IMR-90 (cell line): Measurements from ENCODE around the gene CLIC5. TPM values are rescaled to one million over a fixed set of nuclear protein-coding genes. Genes with fewer than 3 reads are reported as not detected.

ENCODE experiments used
- ATAC-seq: fragments of 200-7000 bp; cut with Tn5 transposase; 2 replicates; pipeline ENCODE4 v1.9.1; 2020; ENCODE audit warnings: low read depth, mild to moderate bottlenecking, moderate library complexity
- BruUV-seq: library from RNA; stranded (reverse); fragments of 400-500 nt; replicated peaks from 2 replicates; lab custom pipeline; 2021; lab: Mats Ljungman, UMichigan
- CTCF ChIA-PET: fragments of 300-600 bp; formaldehyde crosslinking; extraction: SDS; loops from one replicate; lab custom pipeline; 2021; ENCODE audit warnings: antibody characterized with exemption; lab: Yijun Ruan, JAX
- POLR2A ChIA-PET: fragments of 300-600 bp; sonication (Branson Sonifier 250); formaldehyde crosslinking; loops from one replicate; lab custom pipeline; 2022; ENCODE audit warnings: antibody characterized with exemption; ENCODE audit not compliant: unreplicated experiment; lab: Charles Lee
- DNase-seq: peaks from one replicate; pipeline ENCODE4 v3.0.0; 2013
- H2AFZ ChIP-seq: replicated peaks from 2 replicates; pipeline ENCODE3; 2013; ENCODE audit warnings: low read length, mild to moderate bottlenecking; ENCODE audit not compliant: poor library complexity
- H2AK5ac ChIP-seq: 2 replicates; pipeline ENCODE4 v1.6.1; 2013; ENCODE audit warnings: low read depth, low read length, inconsistent platforms
- H2AK9ac ChIP-seq: replicated peaks from 2 replicates; pipeline ENCODE3; 2013; ENCODE audit warnings: mild to moderate bottlenecking, low read depth, low read length, moderate library complexity; ENCODE audit not compliant: poor library complexity
- H2BK120ac ChIP-seq: 2 replicates; pipeline ENCODE4 v1.6.1; 2013; ENCODE audit warnings: low read depth, low read length, inconsistent platforms
- H2BK15ac ChIP-seq: 3 replicates; pipeline ENCODE4 v1.6.1; 2013; ENCODE audit warnings: low read depth, low read length, inconsistent platforms
- H2BK20ac ChIP-seq: 2 replicates; pipeline ENCODE4 v1.6.1; 2013; ENCODE audit warnings: low read depth, mild to moderate bottlenecking, inconsistent platforms, low read length, moderate library complexity
- H2BK5ac ChIP-seq: 2 replicates; pipeline ENCODE4 v1.6.1; 2013; ENCODE audit warnings: mild to moderate bottlenecking, low read depth, low read length, inconsistent platforms; ENCODE audit not compliant: poor library complexity, severe bottlenecking
- H3K14ac ChIP-seq: replicated peaks from 2 replicates; pipeline ENCODE4 v1.6.1; 2013; ENCODE audit warnings: low read depth, low read length, inconsistent platforms
- H3K18ac ChIP-seq: 2 replicates; pipeline ENCODE4 v1.6.1; 2013; ENCODE audit warnings: low read depth, low read length, control low read depth
- H3K23ac ChIP-seq: 2 replicates; pipeline ENCODE4 v1.6.1; 2013; ENCODE audit warnings: low read depth, low read length, inconsistent platforms
- H3K27ac ChIP-seq: 2 replicates; pipeline ENCODE4 v1.5.1; 2013; ENCODE audit warnings: mild to moderate bottlenecking, control low read depth, low read length; ENCODE audit not compliant: insufficient read depth
- H3K27me3 ChIP-seq: 2 replicates; pipeline ENCODE4 v1.6.1; 2013; ENCODE audit warnings: low read length; ENCODE audit not compliant: control insufficient read depth, insufficient read depth
- H3K36me3 ChIP-seq: 2 replicates; pipeline ENCODE4 v1.6.1; 2013; ENCODE audit warnings: low read length, mixed read lengths; ENCODE audit not compliant: control insufficient read depth, insufficient read depth
- H3K4ac ChIP-seq: 2 replicates; pipeline ENCODE4 v1.6.1; 2013; ENCODE audit warnings: low read depth, low read length, inconsistent platforms
- H3K4me1 ChIP-seq: 2 replicates; pipeline ENCODE4 v1.6.1; 2013; ENCODE audit warnings: low read length, mixed read lengths; ENCODE audit not compliant: control insufficient read depth, insufficient read depth
- H3K4me2 ChIP-seq: 2 replicates; pipeline ENCODE4 v1.6.1; 2013; ENCODE audit warnings: low read depth, mild to moderate bottlenecking, control low read depth, low read length, moderate library complexity
- H3K4me3 ChIP-seq: 2 replicates; pipeline ENCODE4 v1.5.1; 2013; ENCODE audit warnings: low read depth, mild to moderate bottlenecking, control low read depth, low read length, moderate library complexity; ENCODE audit not compliant: insufficient read depth
- H3K56ac ChIP-seq: 2 replicates; pipeline ENCODE4 v1.6.1; 2013; ENCODE audit warnings: low read length, inconsistent platforms; ENCODE audit not compliant: insufficient read depth; ENCODE audit errors: extremely low read depth
- H3K79me1 ChIP-seq, 2 experiments: 2 replicates each; pipeline ENCODE4 v1.6.1; 2013; ENCODE audit warnings: low read length in 2 of 2, inconsistent platforms in 1 of 2, low read depth in 1 of 2
- H3K9ac ChIP-seq: 2 replicates; pipeline ENCODE4 v1.6.1; 2013; ENCODE audit warnings: low read depth, low read length, control low read depth
- H3K9me1 ChIP-seq: 2 replicates; pipeline ENCODE4 v1.6.1; 2013; ENCODE audit warnings: low read length, inconsistent platforms; ENCODE audit not compliant: insufficient read depth
- H3K9me3 ChIP-seq: 2 replicates; pipeline ENCODE4 v1.6.1; 2013; ENCODE audit warnings: low read length; ENCODE audit not compliant: control insufficient read depth, insufficient read depth
- H4K20me1 ChIP-seq: 2 replicates; pipeline ENCODE4 v1.6.1; 2013; ENCODE audit warnings: low read length, inconsistent platforms; ENCODE audit not compliant: insufficient read depth
- H4K5ac ChIP-seq: 2 replicates; pipeline ENCODE4 v1.6.1; 2013; ENCODE audit warnings: mild to moderate bottlenecking, low read depth, low read length, control low read depth
- H4K8ac ChIP-seq, 2 experiments: 2 replicates each; pipeline ENCODE4 v1.6.1; 2013; ENCODE audit warnings: low read depth in 2 of 2, low read length in 2 of 2, control low read depth in 1 of 2, inconsistent platforms in 1 of 2
- H4K91ac ChIP-seq: 2 replicates; pipeline ENCODE4 v1.6.1; 2013; ENCODE audit warnings: low read depth, low read length, inconsistent platforms; ENCODE audit not compliant: insufficient read depth
- CEBPB ChIP-seq: IDR thresholded peaks from 2 replicates; pipeline ENCODE4 v1.6.1; 2012; ENCODE audit warnings: low read depth, low read length, improper control_type of control experiment
- ELK1 ChIP-seq: fragments of 150-350 bp; IDR thresholded peaks from 2 replicates; pipeline ENCODE4 v1.6.1; 2016; ENCODE audit warnings: low read depth, mild to moderate bottlenecking, low read length, moderate library complexity, borderline replicate concordance
- MAZ ChIP-seq: IDR thresholded peaks from 2 replicates; pipeline ENCODE4 v1.6.1; 2012; ENCODE audit warnings: low read depth, mild to moderate bottlenecking, low read length, improper control_type of control experiment, moderate library complexity, borderline replicate concordance
- SMC3 ChIP-seq: fragments of 150-350 bp; IDR thresholded peaks from 2 replicates; pipeline ENCODE4 v1.6.1; 2016; ENCODE audit warnings: low read depth, mild to moderate bottlenecking, antibody characterized with exemption, low read length, moderate library complexity
- WGBS, 2 experiments: methylation state at CpG; one replicate each; pipeline versions ENCODE4 v1.1.5 to v1.1.7; 2013; ENCODE audit warnings: missing lambda C conversion rate in 2 of 2; ENCODE audit not compliant: insufficient read length in 1 of 2; ENCODE audit errors: extremely low coverage in 2 of 2; 5-methylcytosine and 5-hydroxymethylcytosine counted together
- dilution Hi-C: fragments of 300-500 bp; cut with HindIII; formaldehyde crosslinking; loops from one replicate; pipeline ENCODE4 v1.14.3; 2018; ENCODE audit warnings: low sequenced_read_pairs; ENCODE audit not compliant: unreplicated experiment
- in situ Hi-C: fragments of 300-500 bp; cut with MboI; formaldehyde crosslinking; loops from 3 replicates; pipeline ENCODE4 v1.14.3; 2019; ENCODE audit warnings: low sequenced_read_pairs, inconsistent platforms, mixed read lengths
- intact Hi-C: fragments of 100-400 bp; cut with micrococcal nuclease; formaldehyde crosslinking; loops from 2 replicates; pipeline ENCODE4 v1.10.0; 2022
- polyA plus RNA-seq, 3 experiments: library from polyadenylated mRNA; depleted of rRNA; stranded (reverse); fragments of >200 nt; gene quantifications; 2 replicates each; pipeline ENCODE4 v1.2.3, GENCODE V29; 2012; ENCODE audit warnings: low replicate concordance in 1 of 3
- total RNA-seq: library from RNA; depleted of rRNA; stranded (reverse); fragments of >200 nt; gene quantifications from 2 replicates; pipeline ENCODE4 v1.2.3, GENCODE V29; 2012

The CLIC5 gene
- total and polyA plus RNA-seq, 2 of the 4 experiments (the other 2 are of a cell fraction): not detected

GRCh38 chr6:45899683-45899946 is 116.0 kb downstream of the CLIC5 start:
- WGBS, 2 experiments: 71% methylated on average over 1 of the region's 4 CpGs; no CpG with 5 or more reads in 1 of the 2 experiments
- DNase-seq (no peak), ATAC-seq (no peak)
- Histone ChIP-seq H3K4me3 (no peak overlapping the region), H4K5ac (no peak overlapping the region), H3K18ac (no peak overlapping the region), H3K23ac (no peak overlapping the region), H2BK15ac (no peak overlapping the region), H3K27me3 (peaks cover 8% of the 10 kb centered on the region), H4K8ac (no peak overlapping the region), H2BK5ac (no peak overlapping the region), H3K9me3 (no peaks in the 10 kb centered on the region), H3K4me2 (no peak overlapping the region), H2AK5ac (no peak overlapping the region), H3K36me3 (no peaks in the 10 kb centered on the region), H2AFZ (no peak overlapping the region), H2BK120ac (no peak overlapping the region), H4K91ac (no peak overlapping the region), H2BK20ac (no peak overlapping the region), H3K79me1 (no peaks in the 10 kb centered on the region), H3K4me1 (no peaks in the 10 kb centered on the region), H3K56ac (no peak overlapping the region), H3K14ac (no peak overlapping the region), H4K20me1 (no peaks in the 10 kb centered on the region), H3K27ac (no peak overlapping the region), H2AK9ac (no peak overlapping the region), H3K9ac (no peak overlapping the region), H3K9me1 (no peaks in the 10 kb centered on the region), H3K4ac (no peak overlapping the region)
- CTCF ChIA-PET: interaction anchor here (0.7 kb wide), 1 partner anchor 356 kb away, joined by 3 read pairs; no protein-coding TSS in a partner anchor
- dilution Hi-C loops: no loop called here
- POLR2A ChIA-PET: no interaction called here
- intact Hi-C loops: no loop called here
- in situ Hi-C loops: no loop called here
- TF ChIP-seq ELK1 (no peak), SMC3 (no peak), MAZ (no peak), CEBPB (no peak)
- no TSS peak for BruUV-seq
